GM23248 (cell line): ENCODE measurements around the gene SEL1L2. TPM values are rescaled to one million over a fixed set of nuclear protein-coding genes. Genes with fewer than 3 reads are reported as not detected.

Source experiments
- DNase-seq: peaks from one replicate; pipeline ENCODE4 v3.0.0-alpha.2; 2015
- H2AFZ ChIP-seq: fragments of 200-600 bp; sonication (generic); 2 replicates; pipeline ENCODE4 v1.6.1; 2016; ENCODE audit warnings: antibody characterized with exemption
- H3F3A ChIP-seq: fragments of 200-600 bp; sonication (generic); 2 replicates; pipeline ENCODE4 v1.6.1; 2016; ENCODE audit warnings: mild to moderate bottlenecking, antibody characterized with exemption, mixed run types; ENCODE audit not compliant: insufficient read depth
- H3K27ac ChIP-seq: fragments of 200-600 bp; sonication (generic); 2 replicates; pipeline ENCODE4 v1.5.1; 2016; ENCODE audit warnings: mild to moderate bottlenecking
- H3K27me3 ChIP-seq: fragments of 200-600 bp; sonication (generic); replicated peaks from 2 replicates; pipeline ENCODE4 v1.6.1; 2016; ENCODE audit warnings: mild to moderate bottlenecking; ENCODE audit not compliant: insufficient read depth
- H3K36me3 ChIP-seq: fragments of 200-600 bp; sonication (generic); 2 replicates; pipeline ENCODE4 v1.6.1; 2016; ENCODE audit warnings: low read depth, mild to moderate bottlenecking
- H3K4me1 ChIP-seq: fragments of 200-600 bp; sonication (generic); 2 replicates; pipeline ENCODE4 v1.6.1; 2016; ENCODE audit warnings: mild to moderate bottlenecking; ENCODE audit not compliant: insufficient read depth
- H3K4me2 ChIP-seq: fragments of 200-600 bp; sonication (generic); one replicate; pipeline ENCODE4 v1.6.1; 2016; ENCODE audit warnings: mild to moderate bottlenecking; ENCODE audit not compliant: unreplicated experiment
- H3K4me3 ChIP-seq: fragments of 200-600 bp; sonication (generic); 2 replicates; pipeline ENCODE4 v1.5.1; 2016; ENCODE audit warnings: mild to moderate bottlenecking
- H3K79me2 ChIP-seq: fragments of 200-600 bp; sonication (generic); 2 replicates; pipeline ENCODE4 v1.6.1; 2016; ENCODE audit warnings: mild to moderate bottlenecking; ENCODE audit not compliant: insufficient read depth
- H3K9ac ChIP-seq: fragments of 200-600 bp; sonication (generic); 2 replicates; pipeline ENCODE4 v1.6.1; 2016; ENCODE audit warnings: mild to moderate bottlenecking
- H3K9me2 ChIP-seq: fragments of 200-600 bp; sonication (generic); 2 replicates; pipeline ENCODE4 v1.6.1; 2016; ENCODE audit warnings: mixed run types, mild to moderate bottlenecking, moderate library complexity; ENCODE audit not compliant: insufficient read depth
- H3K9me3 ChIP-seq: fragments of 200-600 bp; sonication (generic); one replicate; pipeline ENCODE4 v1.6.1; 2017; ENCODE audit warnings: low read depth
- H4K20me1 ChIP-seq: fragments of 200-600 bp; sonication (generic); 2 replicates; pipeline ENCODE4 v1.6.0; 2016; ENCODE audit not compliant: insufficient read depth
- EZH2 ChIP-seq: fragments of 200-600 bp; sonication (generic); IDR thresholded peaks from 2 replicates; pipeline ENCODE4 v1.6.1; 2018; ENCODE audit warnings: antibody characterized with exemption, mild to moderate bottlenecking; ENCODE audit not compliant: insufficient read depth, poor library complexity, severe bottlenecking
- EZH2phosphoT487 ChIP-seq: fragments of 200-600 bp; sonication (generic); IDR thresholded peaks from 2 replicates; pipeline ENCODE4 v1.6.1; 2018; ENCODE audit warnings: antibody characterized with exemption, moderate library complexity, mild to moderate bottlenecking, low read depth; ENCODE audit not compliant: insufficient read depth
- WGBS, 2 experiments: methylation state at CpG; one replicate each; pipeline ENCODE4 v1.1.6; 2015 to 2017; ENCODE audit warnings: low lambda C conversion rate in 2 of 2, low coverage in 1 of 2; ENCODE audit errors: missing lambda C conversion rate in 2 of 2; 5-methylcytosine and 5-hydroxymethylcytosine counted together
- in situ Hi-C: fragments of 300-500 bp; cut with MboI; formaldehyde crosslinking; loops from 2 replicates; pipeline ENCODE4 v1.15.0; 2020
- polyA plus RNA-seq: library from polyadenylated mRNA; unstranded; fragments of >200 nt; fragmentation: Nextera tagmentation; extraction: Ambion mirVana; gene quantifications from 2 replicates; pipeline ENCODE4 v1.2.1, GENCODE V29; 2016
- total RNA-seq: library from RNA; depleted of rRNA; stranded (reverse); fragments of >200 nt; shearing (Covaris generic); gene quantifications from 2 replicates; pipeline ENCODE4 v1.2.3, GENCODE V29; 2014

The SEL1L2 gene
- total and polyA plus RNA-seq, 2 experiments from 2014 or later = 0.73 TPM; not detected in 1

GRCh38 chr20:13936781-13937576 is 53.4 kb downstream of the SEL1L2 start:
- H3F3A ChIP-seq = no peaks in the 10 kb centered on the region
- 0 out of 2 replicates have a peak, but pooled peaks cover 1% of the 10 kb centered on the region for H3K27me3 ChIP-seq
- DNase-seq = no peak
- in situ Hi-C loops = no loop called here
- TF ChIP-seq EZH2 (no peak), EZH2phosphoT487 (no peak)
- H3K79me2 ChIP-seq = no peaks in the 10 kb centered on the region
- no peaks in the 10 kb centered on the region for H3K36me3 ChIP-seq
- H3K9ac ChIP-seq = no peak overlapping the region
- no peak overlapping the region for H3K4me2 ChIP-seq
- H3K27ac ChIP-seq = no peak overlapping the region
- no peak overlapping the region for H3K4me3 ChIP-seq
- no peak overlapping the region for H2AFZ ChIP-seq
- H3K9me3 ChIP-seq = no peaks in the 10 kb centered on the region
- no peaks in the 10 kb centered on the region for H3K9me2 ChIP-seq
- H3K4me1 ChIP-seq = no peaks in the 10 kb centered on the region
- WGBS, 2 experiments = 67 to 72% methylated on average over 9 of the region's 9 CpGs
- no peaks in the 10 kb centered on the region for H4K20me1 ChIP-seq

GRCh38 chr20:13934992-13935894 is 55.2 kb downstream of the SEL1L2 start:
- Histone ChIP-seq H3K4me2 (no peak overlapping the region), H3K9me2 (no peaks in the 10 kb centered on the region), H3K9me3 (no peaks in the 10 kb centered on the region), H3K79me2 (no peaks in the 10 kb centered on the region), H3K36me3 (no peaks in the 10 kb centered on the region), H4K20me1 (no peaks in the 10 kb centered on the region), H3F3A (peaks cover 4% of the 10 kb centered on the region; the same call in 1 of the 2 replicates), H3K27me3 (no peaks in the 10 kb centered on the region), H3K4me3 (no peak overlapping the region), H3K4me1 (peaks cover 5% of the 10 kb centered on the region), H3K9ac (no peak overlapping the region), H3K27ac (no peak overlapping the region), H2AFZ (no peak overlapping the region)
- WGBS, 2 experiments = 63 to 68% methylated on average over 6 of the region's 6 CpGs
- no peak for TF ChIP-seq EZH2
- no peak for TF ChIP-seq EZH2phosphoT487
- in situ Hi-C loops = no loop called here
- DNase-seq = no peak

GRCh38 chr20:13930281-13930680 is 60.1 kb downstream of the SEL1L2 start:
- no peaks in the 10 kb centered on the region for H3K9me3 ChIP-seq
- WGBS, 2 experiments = 6 to 12% methylated on average over 4 of the region's 4 CpGs

GRCh38 chr20:13929836-13930235 is 60.6 kb downstream of the SEL1L2 start:
- Histone ChIP-seq H3K4me2 (peak overlapping the region; percentile 13), H3F3A (peaks cover 13% of the 10 kb centered on the region), H3K4me3 (no peak overlapping the region), H3K27ac (no peak overlapping the region), H3K79me2 (no peaks in the 10 kb centered on the region), H3K9me2 (no peaks in the 10 kb centered on the region), H4K20me1 (no peaks in the 10 kb centered on the region), H3K9me3 (no peaks in the 10 kb centered on the region), H2AFZ (no peak overlapping the region), H3K4me1 (peaks cover 21% of the 10 kb centered on the region), H3K27me3 (no peaks in the 10 kb centered on the region), H3K9ac (no peak overlapping the region), H3K36me3 (no peaks in the 10 kb centered on the region)
- in situ Hi-C loops = no loop called here
- TF ChIP-seq EZH2phosphoT487 (no peak), EZH2 (no peak)
- 97 to 100% methylated on average over 6 of the region's 6 CpGs for WGBS, 2 experiments
- DNase-seq = no peak

More at GRCh38 chr20:13930281-13930680, 60.1 kb downstream of the SEL1L2 start:
- Histone ChIP-seq H3F3A (peaks cover 13% of the 10 kb centered on the region), H4K20me1 (no peaks in the 10 kb centered on the region), H3K4me1 (peaks cover 21% of the 10 kb centered on the region), H2AFZ (no peak overlapping the region), H3K79me2 (no peaks in the 10 kb centered on the region), H3K9me2 (no peaks in the 10 kb centered on the region), H3K4me2 (peak overlapping the region; percentile 13), H3K36me3 (no peaks in the 10 kb centered on the region), H3K27me3 (no peaks in the 10 kb centered on the region), H3K4me3 (no peak overlapping the region), H3K9ac (no peak overlapping the region), H3K27ac (no peak overlapping the region)
- TF ChIP-seq EZH2phosphoT487 (peak; percentile 89; the same call in 1 of the 2 replicates), EZH2 (no peak)
- in situ Hi-C loops = no loop called here
- DNase-seq = peak; percentile 55
